HG03108 (cell line): Measurements from ENCODE around the gene RAB10.

Experiments
- ATAC-seq: cut with Tn5 transposase; IDR thresholded peaks from one replicate; pipeline ENCODE4 v1.9.1; 2021; ENCODE audit warnings: moderate library complexity; ENCODE audit not compliant: unreplicated experiment

The RAB10 gene

DNA sequence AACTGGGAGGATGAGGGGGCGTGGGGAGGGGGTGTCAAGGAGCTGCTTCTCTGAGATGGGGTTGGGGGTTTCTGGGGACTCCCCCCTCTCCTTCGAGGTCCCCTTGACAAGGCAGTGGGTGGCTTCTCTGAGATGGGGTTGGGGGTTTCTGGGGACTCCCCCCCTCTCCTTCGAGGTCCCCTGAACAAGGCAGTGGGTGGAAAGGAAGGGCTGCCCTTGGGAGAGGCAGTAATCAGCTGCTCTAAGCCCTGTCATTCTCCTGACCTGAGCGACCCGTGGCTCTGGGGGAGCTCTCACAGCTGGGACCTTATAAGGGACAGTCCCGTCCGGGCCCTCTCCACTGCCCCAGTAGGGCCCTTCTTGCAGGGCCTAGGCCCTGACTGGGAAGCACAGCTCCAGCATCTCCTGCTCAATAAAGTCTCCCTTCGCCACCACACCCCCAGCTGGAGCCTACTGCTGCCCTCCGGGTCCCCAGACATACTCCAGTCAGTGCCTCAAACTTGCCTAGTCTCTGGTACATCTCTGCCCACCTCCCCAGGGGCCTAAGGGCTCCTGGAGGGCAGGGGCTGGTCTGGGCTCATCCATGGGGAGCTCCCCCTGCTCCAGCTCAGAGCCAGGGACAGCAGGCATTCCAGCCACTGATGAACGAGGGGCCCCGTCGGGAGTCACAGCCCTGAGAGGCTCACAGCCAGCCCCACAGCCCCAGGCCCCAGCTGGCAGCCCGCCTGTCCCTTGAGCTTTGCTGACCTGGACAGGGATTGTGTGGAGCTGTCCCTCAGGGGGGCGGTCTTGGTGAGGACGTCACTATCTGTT lies 141.8 kb downstream of the RAB10 start:
- no peak for ATAC-seq

DNA sequence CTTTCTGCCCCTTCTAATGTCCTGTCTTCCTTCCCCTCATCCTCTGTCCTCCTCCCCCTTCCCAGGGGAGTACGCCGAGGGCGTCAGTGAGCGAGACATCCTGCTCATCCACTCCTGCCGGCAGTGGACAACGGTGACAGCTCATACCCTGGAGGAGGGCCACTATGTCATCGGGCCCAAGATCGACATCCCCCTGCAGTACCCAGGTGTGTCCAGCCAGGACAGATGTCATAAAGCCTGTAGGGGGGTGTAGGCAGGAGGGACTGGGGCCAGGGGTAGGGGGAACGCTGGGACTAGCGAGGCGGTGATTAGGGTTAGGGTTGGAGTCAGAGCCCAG lies 142.4 kb downstream of the RAB10 start:
- no peak for ATAC-seq

DNA sequence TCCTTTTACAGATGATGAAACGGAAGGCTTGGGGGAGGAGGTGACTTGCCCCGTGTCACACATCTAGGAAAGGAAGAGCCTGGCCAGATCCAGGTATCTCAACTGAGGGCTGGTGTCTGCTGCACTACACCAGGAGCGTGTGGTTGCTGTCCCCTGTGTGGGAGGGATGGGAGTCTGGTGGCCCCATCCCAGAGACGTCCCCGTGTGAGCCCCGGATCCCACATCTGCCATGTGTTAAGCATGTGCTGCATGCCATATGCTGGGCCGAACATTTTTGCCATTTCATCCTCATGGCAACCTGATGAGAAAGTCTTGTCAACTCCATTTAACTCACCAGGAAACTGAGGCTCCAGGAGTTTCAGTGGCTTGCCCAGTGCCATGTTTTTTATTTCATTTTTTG lies 143.2 kb downstream of the RAB10 start:
- ATAC-seq: no peak

DNA sequence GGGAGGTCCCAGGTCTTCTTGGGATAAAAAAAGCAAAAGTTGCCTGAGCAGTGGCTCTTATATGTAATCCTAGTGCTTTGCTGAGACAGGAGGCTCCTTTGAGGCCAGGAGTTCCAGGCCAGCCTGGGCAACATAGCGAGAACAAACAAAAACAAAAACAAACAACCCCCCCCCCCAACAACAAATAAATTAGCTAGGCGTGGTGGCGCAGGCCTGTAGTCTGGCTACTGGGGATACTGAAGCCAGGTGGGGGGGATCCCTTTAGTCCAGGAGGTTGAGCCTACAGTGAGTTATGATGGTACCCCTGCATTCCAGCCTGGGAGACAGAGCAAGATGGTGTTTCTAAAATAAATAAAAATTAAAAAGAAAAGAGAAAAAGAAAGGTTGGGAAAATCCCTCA lies 144.4 kb downstream of the RAB10 start:
- ATAC-seq: no peak

DNA sequence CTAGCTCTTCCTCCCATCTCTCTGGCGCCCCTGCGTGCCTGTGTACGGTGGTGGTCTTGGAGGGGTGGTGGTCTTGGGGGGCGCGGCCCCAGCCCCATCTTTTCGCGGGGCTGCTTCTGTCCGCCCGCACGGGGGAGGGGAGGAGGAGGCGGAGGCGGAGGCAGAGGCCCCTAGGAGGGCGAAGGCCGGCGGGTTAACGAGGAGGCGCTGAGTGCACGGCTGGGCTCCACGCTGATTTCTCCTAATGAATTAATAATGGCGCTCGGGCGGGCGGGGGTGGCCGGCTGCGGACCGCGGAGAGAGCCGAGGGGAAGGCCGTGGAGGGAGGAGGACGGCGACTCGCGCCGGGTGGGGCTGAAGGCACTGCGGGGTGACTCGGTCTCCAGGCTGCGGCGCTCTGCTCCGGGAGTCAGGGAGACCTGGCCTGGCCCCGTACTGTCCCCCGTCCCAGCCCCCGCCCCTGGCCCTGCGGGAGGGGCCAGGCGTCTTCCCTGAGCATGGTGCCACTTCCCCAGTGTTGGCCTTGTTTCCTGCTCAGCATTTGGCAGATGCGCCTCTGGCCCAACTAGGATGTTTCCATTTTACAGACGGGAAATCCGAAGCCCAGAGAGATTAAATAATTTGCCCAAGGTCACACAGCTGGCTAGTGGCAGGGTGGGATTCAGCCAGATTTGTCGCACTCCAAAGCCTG lies 145.0 kb downstream of the RAB10 start:
- no peak for ATAC-seq

DNA sequence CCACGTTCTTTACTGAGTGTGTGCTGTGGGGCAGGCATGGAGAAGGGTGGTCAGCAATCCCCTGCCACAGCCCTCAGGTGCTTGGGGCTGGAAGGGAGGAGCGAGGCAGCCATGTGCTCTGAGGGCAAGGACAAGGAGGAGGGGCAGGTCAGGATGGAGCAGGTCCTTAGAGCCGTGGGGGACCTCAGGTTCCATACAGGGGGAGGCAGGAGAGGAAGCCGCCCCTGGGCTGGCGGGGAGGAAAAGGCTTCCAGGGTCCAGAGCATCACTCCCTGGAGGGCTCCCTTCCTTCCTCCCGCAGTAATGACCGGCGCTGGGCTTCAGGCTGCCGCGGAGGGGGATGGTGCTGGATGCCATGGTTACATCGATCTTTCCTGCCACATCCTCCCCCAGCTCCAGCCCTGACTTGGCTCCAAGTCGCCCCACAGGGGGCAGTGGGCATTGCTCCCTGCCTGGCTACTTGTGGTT lies 145.6 kb downstream of the RAB10 start:
- ATAC-seq: no peak

DNA sequence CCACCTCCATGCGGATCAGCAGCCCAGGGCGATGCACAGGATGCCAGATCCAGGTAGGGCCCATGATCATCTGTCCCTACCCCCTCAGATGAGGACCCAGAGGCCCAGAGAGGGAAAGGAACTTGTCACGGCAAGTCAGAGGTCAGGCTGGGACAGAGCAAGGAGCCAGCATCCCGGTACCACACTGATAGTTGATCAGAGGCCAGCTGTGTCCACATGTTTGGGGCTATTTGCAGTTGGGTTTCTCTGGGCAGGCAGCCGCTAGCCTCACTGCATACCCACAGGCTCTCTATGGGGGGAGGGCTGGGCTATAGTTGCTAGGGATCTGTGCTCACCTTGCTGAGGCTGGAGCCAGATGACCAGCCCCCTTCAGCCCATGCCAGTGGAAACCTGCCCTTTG lies 148.6 kb downstream of the RAB10 start:
- ATAC-seq: no peak

DNA sequence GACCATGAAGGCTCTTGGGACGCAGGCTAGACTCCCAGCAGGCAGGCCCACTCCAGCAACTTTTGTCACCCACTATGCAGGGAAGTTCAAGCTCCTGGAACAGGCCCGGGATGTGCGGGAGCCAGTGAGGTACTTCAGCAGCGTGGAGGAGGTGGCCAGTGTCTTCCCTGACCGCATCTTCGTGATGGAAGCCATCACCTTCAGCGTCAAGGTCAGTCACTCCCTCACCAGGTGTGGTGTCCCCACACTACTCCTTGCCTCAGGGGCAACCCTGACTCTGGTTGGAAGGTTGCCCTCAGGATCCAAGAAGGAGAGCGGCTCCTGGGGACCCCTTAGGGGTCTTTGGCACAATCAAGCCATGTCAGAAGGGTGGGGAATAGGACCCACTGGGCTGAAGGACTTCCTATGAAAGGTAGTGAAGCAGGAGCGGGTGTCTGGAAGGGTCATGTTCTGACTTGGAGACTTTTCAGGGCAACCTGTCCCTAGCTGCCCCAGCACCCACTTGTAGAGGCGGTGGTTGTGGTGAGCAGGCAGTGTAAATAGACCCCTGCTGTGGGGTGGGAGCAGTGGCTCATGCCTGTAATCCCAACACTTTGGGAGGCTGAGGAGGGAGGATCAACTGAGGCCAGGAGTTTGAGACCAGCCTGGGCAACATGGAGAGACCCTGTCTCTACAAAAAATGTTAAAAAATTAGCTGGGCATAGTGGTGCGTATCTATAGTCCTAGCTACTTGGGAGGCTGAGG lies 149.2 kb downstream of the RAB10 start:
- no peak for ATAC-seq

DNA sequence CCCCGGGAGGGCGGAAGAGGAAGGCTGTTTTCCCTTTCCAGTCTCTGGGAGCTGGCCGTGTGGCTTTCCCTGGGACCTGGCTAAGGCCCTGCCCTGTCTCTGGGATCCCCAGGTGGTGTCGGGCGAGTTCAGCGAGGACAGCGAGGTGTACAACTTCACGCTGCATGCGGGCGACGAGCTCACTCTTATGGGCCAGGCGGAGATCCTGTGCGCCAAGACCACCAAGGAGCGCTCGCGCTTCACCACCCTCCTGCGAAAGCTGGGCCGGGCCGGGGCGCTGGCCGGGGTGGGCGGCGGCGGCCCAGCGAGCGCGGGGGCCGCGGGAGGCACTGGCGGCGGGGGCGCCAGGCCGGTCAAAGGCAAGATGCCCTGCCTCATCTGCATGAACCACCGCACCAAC lies 150.2 kb downstream of the RAB10 start:
- ATAC-seq: no peak

DNA sequence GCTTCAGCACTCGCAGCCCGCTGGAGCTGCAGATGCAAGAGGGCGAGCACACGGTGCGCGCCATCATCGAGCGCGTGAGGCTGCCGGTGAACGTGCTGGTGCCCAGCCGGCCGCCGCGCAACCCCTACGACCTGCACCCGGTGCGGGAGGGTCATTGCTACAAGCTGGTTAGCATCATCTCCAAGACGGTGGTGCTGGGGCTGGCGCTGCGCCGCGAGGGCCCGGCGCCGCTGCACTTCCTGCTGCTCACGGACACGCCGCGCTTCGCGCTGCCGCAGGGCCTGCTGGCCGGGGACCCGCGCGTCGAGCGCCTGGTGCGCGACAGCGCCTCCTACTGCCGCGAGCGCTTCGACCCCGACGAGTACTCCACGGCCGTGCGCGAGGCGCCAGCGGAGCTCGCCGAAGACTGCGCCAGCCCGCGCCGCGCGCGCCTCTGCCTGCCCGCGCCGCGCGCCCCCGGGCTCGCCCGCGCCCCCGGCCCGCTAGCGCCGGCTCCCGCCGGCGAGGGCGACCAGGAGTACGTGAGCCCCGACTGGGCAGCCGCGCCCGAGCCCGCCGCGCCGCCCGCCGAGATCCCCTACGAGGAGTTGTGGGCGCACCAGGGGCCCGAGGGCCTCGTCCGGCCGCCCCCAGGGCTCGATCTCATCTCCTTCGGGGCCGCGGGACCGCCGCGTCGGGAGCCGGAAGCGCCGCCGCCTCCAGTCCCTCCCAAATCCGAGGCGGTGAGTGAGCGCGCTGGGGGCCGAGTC lies 150.8 kb downstream of the RAB10 start:
- ATAC-seq: peak; percentile 72

DNA sequence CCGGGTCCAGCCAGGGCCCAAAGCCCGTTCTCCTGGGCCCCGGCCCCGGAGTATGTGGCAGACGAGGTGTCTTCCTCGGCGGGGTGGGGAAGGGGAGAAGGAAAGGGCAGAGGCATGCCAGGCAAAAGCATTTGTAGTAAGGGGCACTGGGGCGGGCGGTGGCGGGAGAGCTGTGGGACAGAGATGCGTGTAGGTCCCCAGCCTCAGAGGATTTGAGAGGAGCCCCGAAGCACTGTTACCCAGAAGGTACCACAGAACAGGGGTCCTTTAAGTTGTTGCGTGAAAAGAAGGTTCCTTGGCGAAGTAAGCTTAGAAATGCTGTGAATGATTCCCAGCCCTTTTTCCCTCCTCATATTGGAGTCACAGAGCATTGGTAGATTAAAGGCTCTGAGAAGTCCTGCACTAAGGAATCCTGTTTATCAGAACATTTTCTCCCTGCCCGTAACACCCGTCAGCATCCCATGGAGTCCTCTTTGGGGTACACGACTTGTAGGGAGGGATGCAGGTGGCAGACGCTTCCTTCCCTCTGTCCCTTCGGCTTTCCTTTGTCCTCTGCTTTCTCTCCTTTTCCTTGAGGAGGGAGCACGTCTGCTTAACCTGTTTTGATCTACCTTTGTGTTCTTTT lies 151.5 kb downstream of the RAB10 start:
- ATAC-seq: no peak

DNA sequence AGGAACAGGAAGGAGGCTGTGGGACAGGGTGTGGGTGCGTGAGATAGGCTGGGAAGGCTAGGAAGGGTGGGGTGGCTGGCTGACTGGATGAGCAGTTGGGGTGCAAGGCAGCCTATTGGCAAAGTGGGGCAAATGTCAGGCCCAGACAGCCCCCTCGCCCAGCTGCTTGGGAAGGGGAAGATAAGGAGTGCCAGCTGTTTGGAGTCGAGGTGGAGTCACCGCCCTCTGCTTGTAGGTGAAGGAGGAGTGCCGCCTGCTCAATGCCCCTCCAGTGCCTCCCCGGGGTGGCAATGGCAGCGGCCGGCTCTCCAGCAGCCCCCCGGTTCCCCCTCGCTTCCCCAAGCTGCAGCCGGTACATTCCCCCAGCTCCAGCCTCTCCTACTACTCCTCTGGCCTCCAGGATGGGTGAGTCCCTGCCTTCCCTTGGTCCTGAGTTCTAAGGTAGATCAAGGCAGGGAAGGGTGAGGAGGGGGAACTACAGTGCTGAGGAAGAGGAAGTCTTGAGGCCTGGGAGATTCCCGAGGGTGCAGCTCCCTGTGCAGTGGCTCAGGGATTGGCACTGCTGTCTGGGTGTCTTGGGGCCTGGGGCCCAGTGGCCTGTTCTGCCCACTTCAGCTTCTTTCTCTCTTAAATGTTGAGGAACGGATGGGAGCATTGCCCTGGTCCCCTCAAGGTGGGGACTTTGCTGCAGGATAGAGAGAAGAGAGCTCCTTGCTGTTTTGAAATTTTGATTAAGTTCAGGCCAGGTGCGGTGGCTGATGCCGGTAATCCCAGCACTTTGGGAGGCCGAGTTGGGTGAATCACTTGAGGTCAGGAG lies 152.3 kb downstream of the RAB10 start:
- no peak for ATAC-seq
